GM21529 (cell line): Measurements from ENCODE around the gene MMAB.
A peak's percentile ranks its signal among the peaks of the same experiment; 100 is the strongest.
"Not testable (repeated sequence)": the region's sequence is repeated elsewhere in the genome, so short reads cannot be mapped to it uniquely, and the experiment has no call there.

Experiments
- ATAC-seq: cut with Tn5 transposase; IDR thresholded peaks from one replicate; pipeline ENCODE4 v1.9.1; 2021; ENCODE audit not compliant: unreplicated experiment

Gene MMAB

DNA sequence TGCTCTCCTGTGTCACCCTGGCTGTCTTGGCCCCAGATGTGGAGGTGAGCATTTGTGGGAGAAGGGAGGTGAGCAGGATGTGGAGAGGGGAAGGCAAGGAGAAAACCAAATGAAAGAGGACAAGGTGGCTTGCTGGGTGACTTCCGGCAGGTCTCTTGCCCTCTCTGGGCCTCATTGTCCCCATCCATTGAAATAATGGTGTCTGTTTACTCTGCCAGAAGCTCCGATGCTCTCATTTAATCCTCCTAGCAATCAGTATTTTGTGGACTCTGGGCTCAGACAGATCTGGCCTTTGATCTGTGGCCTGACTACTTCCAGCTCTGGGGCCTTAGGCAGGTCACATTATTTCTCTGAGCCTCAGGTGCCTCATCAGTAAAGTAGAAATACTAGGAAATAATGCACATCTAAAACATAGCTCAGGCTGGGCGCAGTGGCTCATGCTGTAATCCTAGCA lies 30.9 kb upstream of the MMAB start:
- ATAC-seq, result no peak

DNA sequence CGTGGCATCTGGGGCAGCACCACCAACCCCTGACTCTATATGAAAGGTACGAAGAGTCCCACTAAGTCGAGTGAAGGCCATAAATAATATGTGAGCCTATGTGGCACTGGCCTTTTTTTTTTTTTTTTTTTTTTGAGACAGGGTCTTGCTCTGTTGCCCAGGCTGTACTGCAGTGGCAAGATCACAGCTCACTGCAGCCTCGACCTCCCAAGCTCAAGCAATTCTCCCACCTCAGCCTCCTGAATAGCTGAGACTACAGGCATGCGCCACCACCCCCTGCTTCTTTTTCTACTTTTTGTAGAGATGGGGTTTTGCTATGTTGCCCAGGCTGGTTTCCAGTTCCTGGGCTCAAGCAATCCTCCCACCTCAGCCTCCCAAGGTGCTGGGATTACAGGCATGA lies 28.8 kb upstream of the MMAB start:
- ATAC-seq, result not testable (repeated sequence)

GRCh38 chr12:109601557-109601956 lies 28.3 kb upstream of the MMAB start:
- ATAC-seq, result no peak

DNA sequence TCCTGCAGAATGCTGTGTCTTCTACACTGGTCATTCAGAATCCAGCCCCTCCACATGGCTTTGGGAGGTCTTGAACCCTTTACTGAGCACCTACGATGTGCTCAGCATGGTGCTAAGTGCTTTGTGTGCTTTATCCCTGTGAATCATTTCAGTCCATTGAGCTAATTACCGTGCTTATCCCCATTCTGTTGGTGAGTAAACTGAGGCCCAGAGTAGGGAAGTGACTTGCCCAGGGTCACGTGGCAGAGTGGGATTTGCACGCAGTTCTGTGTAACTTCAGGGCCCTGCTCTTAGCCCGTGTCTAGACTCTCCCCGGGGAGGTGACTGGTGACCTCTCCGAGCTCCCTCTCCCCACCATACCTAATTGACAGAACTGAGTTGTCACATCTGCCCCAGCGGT lies 27.7 kb upstream of the MMAB start:
- no peak for ATAC-seq

GRCh38 chr12:109600481-109600880 lies 27.2 kb upstream of the MMAB start:
- no peak for ATAC-seq

- no peak for ATAC-seq
Measured at GRCh38 chr12:109599087-109599486, 25.8 kb upstream of the MMAB start.

DNA sequence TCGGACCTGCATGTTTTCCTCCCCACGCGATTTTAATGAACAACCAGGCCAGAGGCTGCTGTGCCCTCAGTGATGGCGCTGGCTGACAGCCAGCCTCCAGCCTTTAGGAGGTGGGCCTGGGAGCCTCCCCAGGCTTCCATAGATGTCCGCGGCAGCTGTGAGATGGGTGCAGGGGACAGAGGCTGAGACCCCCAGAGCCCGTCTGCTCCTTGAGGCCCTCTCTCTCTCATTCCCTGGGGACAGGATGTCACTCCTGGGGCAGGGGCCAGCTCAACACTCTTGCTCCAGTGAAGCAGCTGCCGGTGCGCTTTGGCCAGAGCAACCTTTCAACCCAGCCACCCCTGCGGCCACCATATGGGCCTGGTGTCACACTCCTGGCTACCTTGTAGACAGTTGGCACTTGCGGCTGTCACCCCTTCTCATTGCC lies 25.1 kb upstream of the MMAB start:
- ATAC-seq, result no peak

- peak; percentile 56 for ATAC-seq
Measured at GRCh38 chr12:109597795-109598427, 24.6 kb upstream of the MMAB start.

DNA sequence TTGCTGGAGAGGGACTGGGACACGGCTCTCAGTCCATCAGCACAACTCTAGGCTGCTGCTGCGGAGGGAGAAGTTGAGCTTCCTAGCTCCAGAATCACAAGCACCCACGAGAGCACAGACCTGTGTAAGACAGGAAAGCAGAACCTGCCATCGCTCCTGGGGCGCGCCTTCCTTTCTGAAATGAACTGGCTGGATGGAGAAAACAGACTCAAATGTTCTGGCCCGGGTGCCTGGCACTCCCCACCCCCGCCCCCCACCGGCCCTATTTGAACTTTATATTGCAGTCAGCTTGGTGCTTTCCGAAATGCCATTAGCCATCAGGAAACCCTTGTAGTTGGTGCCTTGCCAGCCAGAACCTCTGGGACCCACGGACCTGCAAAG lies 24.1 kb upstream of the MMAB start:
- no peak for ATAC-seq

DNA sequence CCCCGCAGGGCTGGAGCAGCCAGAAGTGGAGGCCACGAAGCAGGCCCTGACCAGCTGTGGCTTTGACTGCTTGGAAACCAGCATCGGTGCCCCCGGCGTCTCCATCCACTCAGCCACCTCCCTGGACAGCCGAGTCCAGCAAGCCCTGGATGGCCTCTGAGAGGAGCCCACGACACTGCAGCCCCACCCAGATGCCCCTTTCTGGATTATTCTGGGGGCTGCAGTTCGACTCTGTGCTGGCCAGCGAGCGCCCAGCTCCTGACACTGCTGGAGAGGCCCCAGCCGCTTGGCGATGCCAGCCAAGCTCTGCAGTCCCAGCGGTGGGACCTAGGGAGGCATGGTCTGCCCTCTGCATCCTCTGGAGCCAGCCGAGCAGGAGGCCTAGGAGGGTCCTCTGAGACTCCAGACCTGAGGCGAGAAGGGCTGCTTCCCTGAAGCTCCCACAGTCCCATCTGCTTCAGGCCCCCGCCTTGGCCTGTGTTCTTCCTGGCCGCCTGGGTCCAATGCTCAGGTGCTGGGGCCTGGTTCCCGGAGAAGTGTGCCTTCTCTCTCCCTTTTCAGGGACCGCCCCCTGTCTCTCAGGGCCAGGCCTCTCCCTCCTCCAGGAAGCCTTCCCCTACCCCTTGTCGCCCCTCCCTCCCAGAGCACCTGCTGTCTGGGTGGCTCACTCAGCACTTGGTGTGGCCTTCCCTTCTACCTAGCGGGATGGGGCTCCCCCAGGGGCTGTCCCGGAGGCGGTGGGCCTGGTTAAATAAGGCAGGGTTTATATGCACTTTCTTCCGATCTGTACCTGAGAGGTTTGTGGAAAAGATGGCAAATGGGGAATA lies 23.3 kb upstream of the MMAB start:
- ATAC-seq, result no peak

DNA sequence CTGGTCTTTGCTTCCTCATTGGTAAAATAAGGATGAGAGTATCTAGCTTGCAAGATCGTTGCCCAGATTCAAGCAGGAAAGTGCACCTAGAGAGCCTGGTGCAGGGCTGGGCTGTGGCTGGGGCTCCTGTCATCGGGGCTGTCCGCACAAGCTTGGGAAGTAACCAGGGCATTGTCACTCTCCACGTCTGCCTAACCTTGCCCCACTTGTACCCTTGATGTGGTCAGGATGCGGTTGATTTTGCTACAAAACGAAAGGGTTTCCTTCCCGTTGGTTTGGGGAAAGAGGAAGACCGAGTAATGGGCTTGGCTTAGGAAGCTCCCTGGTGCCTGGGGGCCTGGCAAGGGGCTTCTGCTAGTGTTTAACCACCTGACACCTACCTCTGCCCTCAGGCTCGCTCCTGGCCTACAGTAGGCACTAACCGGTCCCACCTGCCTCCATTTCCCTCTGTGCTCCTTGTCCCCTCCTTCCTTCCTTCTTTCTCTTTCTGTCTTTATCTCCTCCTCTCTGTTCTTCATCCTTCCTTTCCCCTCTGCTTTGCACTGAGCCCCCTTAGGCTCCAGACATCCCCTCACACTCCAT lies 22.1 kb upstream of the MMAB start:
- no peak for ATAC-seq

GRCh38 chr12:109594556-109595317 lies 21.4 kb upstream of the MMAB start:
- ATAC-seq, result no peak

- ATAC-seq, result no peak
Measured at GRCh38 chr12:109592905-109593272, 19.6 kb upstream of the MMAB start.

- no peak for ATAC-seq
Measured at GRCh38 chr12:109592195-109592904, 19.0 kb upstream of the MMAB start.

DNA sequence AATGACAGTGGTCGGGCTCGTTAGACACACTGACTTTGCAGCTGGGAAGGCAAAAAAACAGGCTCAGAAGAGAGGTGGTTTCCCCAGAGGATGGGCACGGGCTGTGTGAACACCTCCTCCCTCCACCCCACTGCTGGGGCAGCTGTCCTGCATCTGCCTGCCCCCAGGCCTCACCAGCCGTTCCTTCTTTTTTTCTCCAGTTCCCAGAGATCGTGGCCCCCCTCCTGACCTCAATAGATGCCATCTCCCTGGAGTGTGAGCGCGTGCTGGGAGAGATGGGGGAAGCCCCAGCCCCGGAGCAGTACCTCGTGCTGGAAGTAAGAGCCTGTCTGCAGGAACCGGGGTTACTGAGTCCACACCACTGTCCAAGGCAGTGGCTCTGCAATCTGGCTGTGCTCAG lies 17.7 kb upstream of the MMAB start:
- no peak for ATAC-seq

GRCh38 chr12:109590566-109590965 lies 17.3 kb upstream of the MMAB start:
- ATAC-seq, result no peak

- no peak for ATAC-seq
Measured at GRCh38 chr12:109589691-109590245, 16.5 kb upstream of the MMAB start.

- ATAC-seq, result no peak
Measured at GRCh38 chr12:109589240-109589590, 15.9 kb upstream of the MMAB start.

GRCh38 chr12:109588461-109589239 lies 15.3 kb upstream of the MMAB start:
- no peak for ATAC-seq

DNA sequence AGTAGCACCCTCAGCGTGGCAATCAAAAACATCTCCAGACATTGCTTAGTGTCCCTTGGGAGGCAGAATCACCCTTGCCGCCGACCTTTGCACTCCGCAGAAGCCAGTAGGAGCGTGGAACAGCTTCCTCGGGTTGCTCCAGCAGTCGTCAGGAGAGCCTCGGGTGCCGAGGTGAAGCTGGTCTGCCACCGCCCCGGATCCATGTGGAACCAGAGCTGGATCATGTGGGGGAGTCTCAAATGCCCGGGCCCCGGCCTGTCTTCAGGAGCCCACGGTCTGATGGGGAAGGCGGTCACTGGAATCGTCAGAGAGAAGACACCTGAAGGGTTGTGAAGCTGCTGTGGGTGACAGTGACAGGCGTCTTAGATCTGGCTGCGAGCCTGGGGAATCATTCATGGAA lies 14.6 kb upstream of the MMAB start:
- ATAC-seq, result no peak
